H1 (cell line): ENCODE measurements around the gene MRFAP1L1. TPM values are rescaled to one million over a fixed set of nuclear protein-coding genes. Genes with fewer than 3 reads are reported as not detected.

Experiments used
- CTCF ChIA-PET: fragments of 300-600 bp; sonication (Branson Sonifier 250); formaldehyde crosslinking; loops from one replicate; lab custom pipeline; 2021; ENCODE audit not compliant: partially characterized antibody; lab: Charles Lee
- POLR2A ChIA-PET: fragments of 300-600 bp; sonication (Branson Sonifier 250); formaldehyde crosslinking; loops from one replicate; lab custom pipeline; 2021; ENCODE audit warnings: inconsistent platforms; ENCODE audit not compliant: partially characterized antibody; lab: Charles Lee
- DNase-seq, 2 experiments: peaks; one replicate each; pipeline versions ENCODE4 v3.0.0 to v3.0.0-alpha.2; 2010 to 2022; ENCODE audit warnings: low spot score in 2 of 2, low read depth in 1 of 2, mixed read lengths in 1 of 2
- FAIRE-seq: peaks from 2 replicates; lab custom pipeline; 2011; peaks lifted over from hg19 to GRCh38; lab: Jason Lieb, UNC
- H2AFZ ChIP-seq: 2 replicates; pipeline ENCODE4 v1.8.1; 2012; ENCODE audit warnings: low read length, inconsistent platforms
- H2AK5ac ChIP-seq: 2 replicates; pipeline ENCODE4 v1.6.1; 2013; ENCODE audit warnings: low read depth, low read length
- H2BK120ac ChIP-seq: replicated peaks from 2 replicates; pipeline ENCODE3; 2013; ENCODE audit warnings: low read depth, low read length, inconsistent platforms
- H2BK12ac ChIP-seq: 2 replicates; pipeline ENCODE4 v1.6.1; 2013; ENCODE audit warnings: low read depth, low read length
- H2BK15ac ChIP-seq: 2 replicates; pipeline ENCODE4 v1.6.1; 2013; ENCODE audit warnings: low read length
- H2BK20ac ChIP-seq: 2 replicates; pipeline ENCODE4 v1.6.1; 2013; ENCODE audit warnings: low read length
- H2BK5ac ChIP-seq: 2 replicates; pipeline ENCODE4 v1.6.1; 2013; ENCODE audit warnings: low read depth, low read length
- H3K14ac ChIP-seq: 2 replicates; pipeline ENCODE4 v1.6.1; 2013; ENCODE audit warnings: inconsistent platforms; ENCODE audit not compliant: insufficient read length
- H3K18ac ChIP-seq: 2 replicates; pipeline ENCODE4 v1.6.1; 2013; ENCODE audit warnings: low read length; ENCODE audit errors: extremely low read depth
- H3K23ac ChIP-seq: 2 replicates; pipeline ENCODE4 v1.6.1; 2013; ENCODE audit warnings: inconsistent platforms; ENCODE audit not compliant: insufficient read length
- H3K23me2 ChIP-seq: 2 replicates; pipeline ENCODE4 v1.6.1; 2013; ENCODE audit warnings: low read depth, low read length
- H3K27ac ChIP-seq: 2 replicates; pipeline ENCODE4 v1.6.1; 2011; ENCODE audit warnings: low read depth, low read length, inconsistent platforms
- H3K27me3 ChIP-seq, 4 experiments: replicated peaks in 1 of 4; 1 replicate in 1 of 4; 2 replicates in 3 of 4; pipeline versions ENCODE4 v1.6.1 to v1.8.1; 2011 to 2013; ENCODE audit warnings: low read length in 3 of 4, mild to moderate bottlenecking in 3 of 4, inconsistent platforms in 2 of 4, mixed read lengths in 2 of 4, moderate library complexity in 1 of 4; ENCODE audit not compliant: control insufficient read depth in 3 of 4, insufficient read depth in 3 of 4; ENCODE audit errors: extremely low read depth in 1 of 4
- H3K36me3 ChIP-seq, 4 experiments: 2 replicates each; pipeline versions ENCODE4 v1.6.1 to v1.8.1; 2011 to 2013; ENCODE audit warnings: mild to moderate bottlenecking in 4 of 4, low read length in 3 of 4, moderate library complexity in 2 of 4, control low read depth in 1 of 4, inconsistent platforms in 1 of 4; ENCODE audit not compliant: insufficient read depth in 4 of 4, control insufficient read depth in 2 of 4
- H3K4ac ChIP-seq: replicated peaks from 2 replicates; pipeline ENCODE3; 2013; ENCODE audit warnings: low read length, low read depth, mixed read lengths, inconsistent platforms; ENCODE audit not compliant: insufficient read length
- H3K4me1 ChIP-seq, 4 experiments: replicated peaks in 1 of 4; 1 replicate in 1 of 4; 2 replicates in 3 of 4; pipeline versions ENCODE4 v1.6.1 to v1.8.1; 2011 to 2013; ENCODE audit warnings: low read length in 3 of 4, inconsistent platforms in 2 of 4, mixed read lengths in 1 of 4; ENCODE audit not compliant: insufficient read depth in 4 of 4, control insufficient read depth in 3 of 4
- H3K4me2 ChIP-seq, 2 experiments: 2 replicates each; pipeline versions ENCODE4 v1.6.1 to v1.8.1; 2011 to 2013; ENCODE audit warnings: low read depth in 2 of 2, low read length in 2 of 2, control low read depth in 1 of 2, inconsistent platforms in 1 of 2, mild to moderate bottlenecking in 1 of 2; ENCODE audit not compliant: insufficient read depth in 1 of 2
- H3K4me3 ChIP-seq, 4 experiments: fragments of 200-600, 300-600 bp in 1 of 4; sonication (generic), shearing (Covaris generic), sonication (Bioruptor Twin) in 1 of 4; 2 replicates each; pipeline versions ENCODE4 v1.5.1 to v1.8.1; 2011 to 2016; ENCODE audit warnings: low read length in 4 of 4, low read depth in 3 of 4, control low read depth in 2 of 4, inconsistent platforms in 2 of 4, mild to moderate bottlenecking in 2 of 4, mixed read lengths in 1 of 4, moderate library complexity in 1 of 4; ENCODE audit not compliant: insufficient read depth in 2 of 4; ENCODE audit errors: extremely low read depth in 1 of 4
- H3K56ac ChIP-seq: replicated peaks from 2 replicates; pipeline ENCODE3; 2013; ENCODE audit warnings: low read depth, mild to moderate bottlenecking, mixed read lengths, low read length, inconsistent platforms; ENCODE audit not compliant: insufficient read length
- H3K79me1 ChIP-seq: 2 replicates; pipeline ENCODE4 v1.6.1; 2013; ENCODE audit warnings: low read depth, low read length, control low read depth
- H3K79me2 ChIP-seq, 2 experiments: 2 replicates each; pipeline versions ENCODE4 v1.6.1 to v1.8.1; 2012 to 2013; ENCODE audit warnings: low read length in 2 of 2, mild to moderate bottlenecking in 2 of 2, inconsistent platforms in 1 of 2; ENCODE audit not compliant: insufficient read depth in 2 of 2, control insufficient read depth in 1 of 2
- H3K9ac ChIP-seq, 4 experiments: replicated peaks in 1 of 4; 1 replicate in 1 of 4; 2 replicates in 3 of 4; pipeline versions ENCODE4 v1.6.1 to v1.8.1; 2011 to 2013; ENCODE audit warnings: low read depth in 3 of 4, low read length in 3 of 4, control low read depth in 2 of 4, mild to moderate bottlenecking in 2 of 4, moderate library complexity in 2 of 4, inconsistent platforms in 1 of 4; ENCODE audit errors: extremely low read depth in 1 of 4
- H3K9me3 ChIP-seq, 2 experiments: 2 replicates each; pipeline versions ENCODE4 v1.6.1 to v1.8.1; 2012 to 2013; ENCODE audit warnings: mild to moderate bottlenecking in 2 of 2, moderate library complexity in 2 of 2, control low read depth in 1 of 2, inconsistent platforms in 1 of 2, low read depth in 1 of 2, low read length in 1 of 2, mixed read lengths in 1 of 2; ENCODE audit not compliant: insufficient read depth in 2 of 2
- H4K20me1 ChIP-seq, 2 experiments: replicated peaks in 1 of 2; 2 replicates each; pipeline versions ENCODE3 to v1.8.1; 2011 to 2013; ENCODE audit warnings: inconsistent platforms in 2 of 2, low read length in 2 of 2, mild to moderate bottlenecking in 1 of 2; ENCODE audit not compliant: insufficient read depth in 2 of 2, control insufficient read depth in 1 of 2
- H4K5ac ChIP-seq: 2 replicates; pipeline ENCODE4 v1.6.1; 2013; ENCODE audit warnings: low read length, low read depth, mixed read lengths, inconsistent platforms; ENCODE audit not compliant: insufficient read length
- H4K8ac ChIP-seq: 2 replicates; pipeline ENCODE4 v1.8.0; 2013; ENCODE audit warnings: mild to moderate bottlenecking, moderate library complexity, low read length, inconsistent platforms; ENCODE audit not compliant: insufficient read depth; ENCODE audit errors: extremely low read depth
- H4K91ac ChIP-seq: replicated peaks from 2 replicates; pipeline ENCODE3; 2013; ENCODE audit warnings: low read length, mixed read lengths, inconsistent platforms; ENCODE audit not compliant: insufficient read length
- BRCA1 ChIP-seq: IDR thresholded peaks from 2 replicates; pipeline ENCODE4 v1.6.1; 2012; ENCODE audit warnings: low read depth, low read length, improper control_type of control experiment
- CHD1 ChIP-seq: IDR thresholded peaks from 2 replicates; pipeline ENCODE4 v1.6.1; 2012; ENCODE audit warnings: low read depth, low read length, improper control_type of control experiment
- JUN ChIP-seq: IDR thresholded peaks from 2 replicates; pipeline ENCODE4 v1.6.1; 2011; ENCODE audit warnings: low read depth, mild to moderate bottlenecking, improper control_type of control experiment, low read length
- JUND ChIP-seq: IDR thresholded peaks from 2 replicates; pipeline ENCODE4 v1.6.1; 2011; ENCODE audit warnings: mild to moderate bottlenecking, improper control_type of control experiment, low read length
- POLR2A ChIP-seq, 2 experiments: IDR thresholded peaks; 1 replicate in 1 of 2; 2 replicates in 1 of 2; pipeline ENCODE4 v1.6.1; 2011; ENCODE audit warnings: low read depth in 2 of 2, low read length in 2 of 2, mild to moderate bottlenecking in 2 of 2; ENCODE audit errors: control extremely low read depth in 1 of 2
- POLR2AphosphoS5 ChIP-seq: IDR thresholded peaks from 2 replicates; pipeline ENCODE4 v1.6.1; 2011; ENCODE audit warnings: low read depth, low read length
- SIN3A ChIP-seq, 2 experiments: IDR thresholded peaks in 1 of 2; conservative IDR thresholded peaks in 1 of 2; 2 replicates each; pipeline ENCODE4 v1.6.1; 2011 to 2012; ENCODE audit warnings: low read length in 2 of 2, improper control_type of control experiment in 1 of 2, low read depth in 1 of 2, mild to moderate bottlenecking in 1 of 2
- SIRT6 ChIP-seq: IDR thresholded peaks from one replicate; pipeline ENCODE4 v1.7.1; 2012; ENCODE audit warnings: low read length, inconsistent platforms
- SP1 ChIP-seq: IDR thresholded peaks from 2 replicates; pipeline ENCODE4 v1.6.1; 2011; ENCODE audit warnings: low read depth, low read length
- SUZ12 ChIP-seq: fragments of 200-600 bp; sonication (generic); IDR thresholded peaks from 2 replicates; pipeline ENCODE4 v1.6.1; 2012; ENCODE audit warnings: mild to moderate bottlenecking, inconsistent platforms, low read length, moderate library complexity, mixed read lengths
- TAF1 ChIP-seq: IDR thresholded peaks from 2 replicates; pipeline ENCODE4 v1.6.1; 2011; ENCODE audit warnings: mild to moderate bottlenecking, low read depth, low read length
- TBP ChIP-seq: IDR thresholded peaks from 2 replicates; pipeline ENCODE4 v1.6.1; 2011; ENCODE audit warnings: low read depth, low read length, improper control_type of control experiment
- YY1 ChIP-seq: IDR thresholded peaks from 2 replicates; pipeline ENCODE4 v1.6.1; 2011; ENCODE audit warnings: low read depth, mild to moderate bottlenecking, low read length
- WGBS, 2 experiments: shearing (Covaris generic) in 1 of 2; methylation state at CpG; one replicate each; pipeline versions ENCODE4 v1.1.6 to v1.1.7; 2013 to 2015; ENCODE audit warnings: low lambda C conversion rate in 2 of 2, mixed read lengths in 2 of 2, inconsistent platforms in 1 of 2, low coverage in 1 of 2, missing lambda C conversion rate in 1 of 2; ENCODE audit not compliant: insufficient replicate concordance in 2 of 2, insufficient coverage in 1 of 2, insufficient read length in 1 of 2; ENCODE audit errors: extremely low coverage in 1 of 2, missing lambda C conversion rate in 1 of 2; 5-methylcytosine and 5-hydroxymethylcytosine counted together
- polyA plus RNA-seq, 7 experiments: library from polyadenylated mRNA; depleted of rRNA in 3 of 7; stranded (reverse) in 5 of 7; unstranded in 2 of 7; fragments of >200 nt in 5 of 7; fragments of 200-250 nt in 2 of 7; gene quantifications; 1 replicate in 5 of 7; 2 replicates in 1 of 7; 4 replicates in 1 of 7; pipeline versions ENCODE4 v1.2.1 to v1.2.3, GENCODE V29; 2011 to 2013; ENCODE audit warnings: missing spikeins in 2 of 7, mixed read lengths in 2 of 7
- total RNA-seq: library from RNA; stranded (reverse); fragmentation: NEBNext Ultra II Directional; extraction: Animal tissue kit (Norgen Biotek cat#: 25700); gene quantifications from 2 replicates; pipeline ENCODE4 v1.2.1, GENCODE V29; 2021
- TF ChIP-seq, protein P1 (sequence below): IDR thresholded peaks from 2 replicates; pipeline ENCODE4 v1.6.1; 2011; ENCODE audit warnings: low read length, improper control_type of control experiment

The MRFAP1L1 gene
- total and polyA plus RNA-seq, 2 of the 8 experiments (the other 6 are each of a cell fraction or from before 2014, with no cell fraction given), result 26.8 to 54.3 TPM

DNA sequence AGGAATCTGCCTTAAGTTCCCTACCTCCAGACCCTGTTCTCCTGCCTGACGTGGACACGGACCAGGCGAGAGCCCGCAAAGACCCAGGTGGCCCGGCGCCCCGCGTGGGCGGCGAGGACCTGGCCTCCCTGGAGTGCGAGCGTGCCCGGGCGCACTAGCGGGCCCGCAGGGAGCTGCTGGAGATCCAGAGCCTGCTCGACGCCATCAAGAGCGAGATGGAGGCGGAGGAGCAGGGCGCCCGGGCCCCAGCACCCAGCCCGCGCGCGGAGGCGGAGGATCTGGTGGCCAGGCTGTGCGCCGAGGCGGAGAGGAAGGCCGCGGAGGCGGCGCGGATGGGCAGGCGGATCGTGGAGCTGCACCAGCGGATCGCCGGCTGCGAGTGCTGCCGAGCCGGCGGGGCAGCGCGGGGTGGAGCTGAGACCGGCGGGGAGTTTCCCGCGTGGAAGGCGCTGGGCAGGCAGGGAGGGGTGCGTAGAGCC lies 51.0 kb downstream of the MRFAP1L1 start:
- Histone ChIP-seq H3K27me3 (peaks cover 0 to 24% (median 16%) of the 10 kb centered on the region in 4 experiments; a peak in 5 of 7 replicates), H2AFZ (peak overlapping the region; percentile 43)
- CTCF ChIA-PET, result interaction anchor here (0.6 to 2.2 kb wide), 9 partner anchors 16 to 1248 kb away, joined by 3 to 8 read pairs (median 3); a partner anchor contains a TSS
- TF ChIP-seq CHD1, result no peak
- TF ChIP-seq TAF1, result no peak
- no peak for TF ChIP-seq SP1
- no peak for TF ChIP-seq BRCA1
- TF ChIP-seq, protein P1, sequence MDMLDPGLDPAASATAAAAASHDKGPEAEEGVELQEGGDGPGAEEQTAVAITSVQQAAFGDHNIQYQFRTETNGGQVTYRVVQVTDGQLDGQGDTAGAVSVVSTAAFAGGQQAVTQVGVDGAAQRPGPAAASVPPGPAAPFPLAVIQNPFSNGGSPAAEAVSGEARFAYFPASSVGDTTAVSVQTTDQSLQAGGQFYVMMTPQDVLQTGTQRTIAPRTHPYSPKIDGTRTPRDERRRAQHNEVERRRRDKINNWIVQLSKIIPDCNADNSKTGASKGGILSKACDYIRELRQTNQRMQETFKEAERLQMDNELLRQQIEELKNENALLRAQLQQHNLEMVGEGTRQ, result no peak
- TF ChIP-seq YY1, result 0 out of 2 replicates have a peak, but pooled peaks have one; percentile 36
- no peak for TF ChIP-seq TBP
- no peak for TF ChIP-seq SIN3A (conservative IDR thresholded peaks at IDR 0.05 in 1 of 2, IDR thresholded peaks at IDR 0.05 in 1 of 2; ENCODE audit: low read depth in 1 of 2, low read length in 2 of 2)
- no peak for TF ChIP-seq SIRT6
- TF ChIP-seq JUND, result no peak
- no peak for TF ChIP-seq POLR2AphosphoS5
- no peak for TF ChIP-seq POLR2A (IDR thresholded peaks at IDR 0.05; ENCODE audit: control extremely low read depth in 1 of 2, low read depth in 2 of 2, low read length in 2 of 2)
- peak; percentile 54; the same call in 1 of the 2 replicates for TF ChIP-seq SUZ12
- TF ChIP-seq JUN, result no peak

More for the DNA sequence above, 51.0 kb downstream of the MRFAP1L1 start:
- H2BK5ac ChIP-seq, result peak overlapping the region; percentile 52; the same call in 1 of the 2 replicates
- no peak overlapping the region for H3K23ac ChIP-seq
- no peak overlapping the region; the same call in 1 of the 2 replicates for H2BK15ac ChIP-seq
- no peak overlapping the region; the same call in 1 of the 2 replicates for H4K8ac ChIP-seq
- no peak overlapping the region for H3K14ac ChIP-seq
- no peak overlapping the region for H2BK20ac ChIP-seq
- H3K9ac ChIP-seq, result no peak overlapping the region; a peak in 1 of 7 replicates
- H3K27ac ChIP-seq, result no peak overlapping the region
- FAIRE-seq (no peak), DNase-seq (peak in 1 of 2 experiments; percentile 73)
- peak overlapping the region; percentile 28 to 56 (median 36); a peak in 7 of 8 replicates for H3K4me3 ChIP-seq
- 16% methylated on average over 37 of the region's 52 CpGs; no CpG with 5 or more reads in 1 of the 2 experiments for WGBS, 2 experiments
- no peak overlapping the region for H3K56ac ChIP-seq
- H3K79me2 ChIP-seq, result no peaks in the 10 kb centered on the region
- peak overlapping the region; percentile 60 for H3K18ac ChIP-seq
- no peaks in the 10 kb centered on the region for H3K36me3 ChIP-seq
- no peak overlapping the region for H2BK120ac ChIP-seq
- H3K4ac ChIP-seq, result no peak overlapping the region
- peaks cover 6% of the 10 kb centered on the region; the same call in 1 of the 2 replicates for H3K23me2 ChIP-seq
- H3K9me3 ChIP-seq, result no peaks in the 10 kb centered on the region
- no peaks in the 10 kb centered on the region for H3K79me1 ChIP-seq
- no peaks in the 10 kb centered on the region; a peak in 2 of 7 replicates for H3K4me1 ChIP-seq
- no peaks in the 10 kb centered on the region for H4K20me1 ChIP-seq
- H4K5ac ChIP-seq, result no peak overlapping the region
- H2BK12ac ChIP-seq, result no peak overlapping the region
- no peak overlapping the region for H4K91ac ChIP-seq
- H3K4me2 ChIP-seq, result peak overlapping the region; percentile 73 to 90
- H2AK5ac ChIP-seq, result no peak overlapping the region
- POLR2A ChIA-PET, result interaction anchor here (0.7 to 1.5 kb wide), 7 partner anchors 12 to 27 kb away, joined by 3 to 5 read pairs (median 4); partner anchors contain the start of gene MRFAP1
